ENCODE results near the gene NDEL1. TPM values are rescaled to one million over a fixed set of nuclear protein-coding genes. Genes with fewer than 3 reads are reported as not detected.
A peak's percentile ranks its signal among the peaks of the same experiment; 100 is the strongest.

Gene NDEL1
- total RNA-seq, 1 donor from 2014 or later = 34.1 TPM

DNA sequence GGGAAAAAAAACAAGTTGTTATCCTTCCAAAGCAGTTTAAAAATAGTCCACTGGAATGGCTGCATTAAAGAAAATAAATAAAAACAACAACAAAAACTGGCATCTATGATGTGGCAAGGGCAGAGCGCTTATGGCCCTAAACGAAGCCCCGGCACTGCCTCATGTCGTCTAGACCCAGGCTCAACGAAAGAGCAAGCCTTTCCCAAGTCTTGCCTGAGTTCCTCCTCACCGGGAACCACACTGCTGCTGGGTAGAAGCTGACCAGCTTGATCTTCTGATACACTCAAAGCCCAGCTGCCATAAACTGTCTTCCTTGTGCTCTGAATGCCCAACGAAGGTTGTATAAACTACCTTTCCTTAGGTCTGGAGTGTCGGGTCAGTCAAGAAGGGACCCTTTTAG, 37.0 kb downstream of the NDEL1 start:
- peaks cover 17% of the 10 kb centered on the region for H3K36me3 Mint-ChIP-seq (ENCODE audit: low read depth)
- H3K4me1 Mint-ChIP-seq = no peaks in the 10 kb centered on the region
- no peaks in the 10 kb centered on the region for H3K27me3 Mint-ChIP-seq (ENCODE audit: low read depth)
- no peaks in the 10 kb centered on the region for H3K9me3 Mint-ChIP-seq
- peak overlapping the region; percentile 16 for H3K27ac Mint-ChIP-seq (ENCODE audit: unreplicated experiment)
- TF ChIP-seq, protein P1, sequence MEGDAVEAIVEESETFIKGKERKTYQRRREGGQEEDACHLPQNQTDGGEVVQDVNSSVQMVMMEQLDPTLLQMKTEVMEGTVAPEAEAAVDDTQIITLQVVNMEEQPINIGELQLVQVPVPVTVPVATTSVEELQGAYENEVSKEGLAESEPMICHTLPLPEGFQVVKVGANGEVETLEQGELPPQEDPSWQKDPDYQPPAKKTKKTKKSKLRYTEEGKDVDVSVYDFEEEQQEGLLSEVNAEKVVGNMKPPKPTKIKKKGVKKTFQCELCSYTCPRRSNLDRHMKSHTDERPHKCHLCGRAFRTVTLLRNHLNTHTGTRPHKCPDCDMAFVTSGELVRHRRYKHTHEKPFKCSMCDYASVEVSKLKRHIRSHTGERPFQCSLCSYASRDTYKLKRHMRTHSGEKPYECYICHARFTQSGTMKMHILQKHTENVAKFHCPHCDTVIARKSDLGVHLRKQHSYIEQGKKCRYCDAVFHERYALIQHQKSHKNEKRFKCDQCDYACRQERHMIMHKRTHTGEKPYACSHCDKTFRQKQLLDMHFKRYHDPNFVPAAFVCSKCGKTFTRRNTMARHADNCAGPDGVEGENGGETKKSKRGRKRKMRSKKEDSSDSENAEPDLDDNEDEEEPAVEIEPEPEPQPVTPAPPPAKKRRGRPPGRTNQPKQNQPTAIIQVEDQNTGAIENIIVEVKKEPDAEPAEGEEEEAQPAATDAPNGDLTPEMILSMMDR (conservative IDR thresholded peaks at IDR 0.05) = no peak
- no peak for DNase-seq (ENCODE audit: low read depth, low spot score)
- no peak overlapping the region for H3K4me3 Mint-ChIP-seq

DNA sequence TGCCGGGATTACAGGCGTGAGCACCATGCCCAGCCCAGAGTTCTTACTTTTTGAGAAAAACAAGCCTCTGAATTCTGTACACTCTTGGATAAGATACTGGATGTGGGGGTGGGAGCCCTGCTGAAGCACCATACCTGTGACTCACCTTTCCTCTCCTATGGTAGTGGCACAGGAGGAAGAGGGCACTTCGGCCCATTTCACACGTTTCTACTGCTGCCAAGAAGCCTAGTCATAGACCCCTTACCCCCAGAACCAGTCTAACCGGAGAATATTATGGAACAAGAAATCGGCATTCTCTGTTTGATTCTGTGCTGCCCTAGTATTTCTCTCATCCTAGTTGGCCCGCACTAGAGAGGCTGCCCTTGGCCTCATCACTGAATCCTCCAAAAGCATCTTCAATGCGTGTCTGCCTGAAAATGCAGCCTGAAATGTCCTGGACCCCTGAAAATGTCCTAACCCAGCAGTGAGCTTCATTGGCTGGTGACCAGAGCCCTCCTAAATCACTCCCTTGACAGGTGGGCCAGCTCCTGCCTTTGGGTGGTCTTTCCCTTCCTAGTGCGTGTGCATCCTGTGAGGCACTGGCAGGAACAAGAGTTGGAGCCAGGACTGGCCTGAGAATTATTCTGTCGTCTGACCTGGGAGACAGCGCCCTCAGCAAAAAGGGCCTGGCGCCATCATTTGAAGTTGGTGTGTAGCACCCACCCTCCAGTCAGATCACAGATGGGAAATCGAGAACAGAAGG, 37.9 kb downstream of the NDEL1 start:
- Mint-ChIP-seq H3K27ac (ENCODE audit: unreplicated experiment) (no peak overlapping the region), H3K9me3 (no peaks in the 10 kb centered on the region), H3K27me3 (ENCODE audit: low read depth) (no peaks in the 10 kb centered on the region), H3K36me3 (ENCODE audit: low read depth) (peaks cover 21% of the 10 kb centered on the region), H3K4me1 (no peaks in the 10 kb centered on the region), H3K4me3 (no peak overlapping the region)
- TF ChIP-seq, protein P1 (conservative IDR thresholded peaks at IDR 0.05) = no peak
- DNase-seq (ENCODE audit: low read depth, low spot score) = no peak

DNA sequence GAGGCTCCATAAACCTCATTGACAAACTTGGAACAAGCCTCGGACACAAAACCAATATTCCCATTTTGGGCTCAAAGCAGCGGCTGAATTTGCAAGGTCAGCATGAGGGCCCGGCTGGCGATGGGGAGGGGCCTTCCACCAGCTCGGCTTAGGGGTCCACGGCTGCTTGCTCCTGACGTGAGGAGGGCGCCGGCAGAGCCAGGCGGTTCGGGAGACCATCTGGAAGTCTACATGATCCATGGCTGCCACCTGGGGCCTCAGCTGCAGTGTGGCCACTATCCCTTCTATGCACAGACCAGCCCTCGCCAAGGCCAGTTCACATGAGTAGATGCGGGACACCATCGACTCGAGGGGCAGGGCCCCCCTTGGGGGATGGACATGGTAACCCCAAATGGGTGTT, 39.1 kb downstream of the NDEL1 start:
- DNase-seq (ENCODE audit: low read depth, low spot score) = no peak
- TF ChIP-seq, protein P1 (conservative IDR thresholded peaks at IDR 0.05) = no peak
- no peaks in the 10 kb centered on the region for H3K4me1 Mint-ChIP-seq
- no peaks in the 10 kb centered on the region for H3K9me3 Mint-ChIP-seq
- peak overlapping the region; percentile 45 for H3K27ac Mint-ChIP-seq (ENCODE audit: unreplicated experiment)
- H3K27me3 Mint-ChIP-seq (ENCODE audit: low read depth) = no peaks in the 10 kb centered on the region
- H3K4me3 Mint-ChIP-seq = no peak overlapping the region
- peaks cover 23% of the 10 kb centered on the region for H3K36me3 Mint-ChIP-seq (ENCODE audit: low read depth)

DNA sequence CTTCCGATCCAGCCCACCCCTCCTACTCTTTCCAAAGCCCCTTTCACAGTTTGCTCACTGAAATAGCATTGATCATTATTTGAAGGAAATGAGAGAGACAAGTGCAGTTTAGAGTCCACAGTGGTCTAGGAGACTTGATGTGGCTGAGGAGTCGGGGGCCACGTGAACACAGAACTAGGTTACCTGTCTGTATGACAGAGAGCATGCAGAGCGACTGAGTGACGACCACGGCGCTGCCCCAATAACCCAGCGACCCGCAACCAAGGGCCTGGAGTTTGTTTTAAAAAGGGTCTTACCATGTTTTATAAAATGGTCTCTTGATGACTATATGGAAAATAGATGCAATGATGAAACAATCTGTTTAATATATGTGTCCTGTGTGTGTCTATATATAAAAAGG, 39.5 kb downstream of the NDEL1 start:
- no peak overlapping the region for H3K4me3 Mint-ChIP-seq
- no peaks in the 10 kb centered on the region for H3K4me1 Mint-ChIP-seq
- peaks cover 26% of the 10 kb centered on the region for H3K36me3 Mint-ChIP-seq (ENCODE audit: low read depth)
- H3K27me3 Mint-ChIP-seq (ENCODE audit: low read depth) = no peaks in the 10 kb centered on the region
- no peak for DNase-seq (ENCODE audit: low read depth, low spot score)
- H3K9me3 Mint-ChIP-seq = no peaks in the 10 kb centered on the region
- peak overlapping the region; percentile 45 for H3K27ac Mint-ChIP-seq (ENCODE audit: unreplicated experiment)
- TF ChIP-seq, protein P1 (conservative IDR thresholded peaks at IDR 0.05) = no peak

DNA sequence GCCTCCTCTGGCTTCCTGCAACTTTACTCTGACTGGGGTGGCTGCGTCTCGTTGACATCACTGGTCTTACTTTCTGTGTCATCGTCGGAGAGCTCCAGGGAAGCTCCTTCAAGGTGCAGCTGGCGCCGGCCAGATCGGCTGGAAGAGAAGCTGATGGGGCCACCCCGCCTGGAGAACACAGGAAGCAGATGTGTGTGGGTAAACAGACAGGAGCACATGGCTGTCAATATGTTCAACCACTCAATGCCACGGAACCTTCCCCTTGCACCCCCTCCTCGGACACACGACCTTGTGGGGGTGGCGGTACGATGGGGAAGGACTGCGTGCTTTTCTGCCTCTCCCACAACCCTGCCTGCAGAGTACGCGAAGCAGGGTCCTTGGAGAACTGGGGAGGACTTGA, 40.1 kb downstream of the NDEL1 start:
- H3K4me1 Mint-ChIP-seq = no peaks in the 10 kb centered on the region
- no peaks in the 10 kb centered on the region for H3K27me3 Mint-ChIP-seq (ENCODE audit: low read depth)
- DNase-seq (ENCODE audit: low read depth, low spot score) = no peak
- no peaks in the 10 kb centered on the region for H3K9me3 Mint-ChIP-seq
- H3K4me3 Mint-ChIP-seq = no peak overlapping the region
- TF ChIP-seq, protein P1 (conservative IDR thresholded peaks at IDR 0.05) = no peak
- no peak overlapping the region for H3K27ac Mint-ChIP-seq (ENCODE audit: unreplicated experiment)
- H3K36me3 Mint-ChIP-seq (ENCODE audit: low read depth) = peaks cover 26% of the 10 kb centered on the region

All from neural crest cell (in vitro differentiated cells).